Large intestine (tissue), 3 donors: ENCODE measurements around the gene TMEM61. TPM values are rescaled to one million over a fixed set of nuclear protein-coding genes. Genes with fewer than 3 reads are reported as not detected.

ENCODE experiments used
- DNase-seq, 2 donors: peaks; one replicate each; pipeline versions ENCODE4 v3.0.0 to v3.0.0-alpha.2; 2013
- H3K27ac ChIP-seq: one replicate; pipeline ENCODE4 v1.5.1; 2013; ENCODE audit warnings: low read length
- H3K27me3 ChIP-seq: 2 replicates; pipeline ENCODE4 v1.6.1; 2013; ENCODE audit warnings: low read length; ENCODE audit not compliant: control insufficient read depth, insufficient read depth
- H3K36me3 ChIP-seq: 2 replicates; pipeline ENCODE4 v1.6.1; 2013; ENCODE audit warnings: low read length; ENCODE audit not compliant: control insufficient read depth, insufficient read depth
- H3K4me1 ChIP-seq: one replicate; pipeline ENCODE4 v1.6.1; 2013; ENCODE audit warnings: low read length; ENCODE audit not compliant: control insufficient read depth, insufficient read depth
- H3K4me3 ChIP-seq: one replicate; pipeline ENCODE4 v1.5.1; 2013; ENCODE audit warnings: low read length
- H3K9me3 ChIP-seq: one replicate; pipeline ENCODE4 v1.6.1; 2013; ENCODE audit warnings: mild to moderate bottlenecking, low read depth, low read length, moderate library complexity; ENCODE audit not compliant: control insufficient read depth
- WGBS: methylation state at CpG from one replicate; pipeline ENCODE4 v1.1.5; 2013; ENCODE audit warnings: low lambda C conversion rate; ENCODE audit not compliant: insufficient coverage; 5-methylcytosine and 5-hydroxymethylcytosine counted together
- polyA plus RNA-seq: library from polyadenylated mRNA; unstranded; fragments of 120-200 nt; gene quantifications from one replicate; pipeline ENCODE4 v1.2.1, GENCODE V29; 2013

Gene TMEM61
- polyA plus RNA-seq, 1 donor: 2.8 TPM

DNA sequence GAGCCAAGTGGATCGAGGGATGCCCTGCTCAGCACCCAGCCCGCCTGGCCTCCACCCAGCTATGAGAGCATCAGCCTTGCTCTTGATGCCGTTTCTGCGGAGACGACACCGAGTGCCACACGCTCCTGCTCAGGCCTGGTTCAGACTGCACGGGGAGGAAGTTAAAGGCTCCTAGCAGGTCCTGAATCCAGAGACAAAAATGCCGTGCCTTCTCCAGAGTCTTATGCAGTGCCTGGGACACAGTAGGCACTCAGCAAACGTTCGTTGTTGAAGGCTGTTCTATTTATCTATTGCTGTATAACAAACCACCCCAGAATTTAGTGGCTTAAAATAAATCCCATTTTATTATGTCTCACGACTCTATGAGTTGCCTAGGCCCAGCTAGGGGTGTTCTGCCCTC is 11.5 kb downstream of the TMEM61 start:
- WGBS: no CpG with 5 or more reads among the region's 12 CpGs

DNA sequence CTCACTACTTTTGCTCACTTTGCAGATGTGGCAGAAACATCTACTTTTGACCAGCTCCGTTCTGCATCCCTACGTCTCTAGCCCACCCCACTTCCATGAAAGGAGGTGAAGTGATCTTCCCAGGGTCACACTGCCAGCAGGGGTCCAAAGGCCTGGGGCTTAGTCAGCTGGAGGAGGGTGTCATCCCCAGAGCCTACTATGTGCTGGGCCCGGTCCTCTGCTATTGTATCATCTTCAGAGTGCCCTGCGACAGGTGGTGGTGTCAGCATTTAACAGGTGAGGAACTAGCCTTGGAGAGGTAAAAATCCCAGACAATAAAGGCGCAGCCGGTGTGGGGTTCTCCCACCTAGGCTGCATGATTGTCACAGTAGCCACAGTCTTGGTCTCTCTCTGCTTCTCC is 12.7 kb downstream of the TMEM61 start:
- DNase-seq: no peak
- H3K4me3 ChIP-seq: no peak overlapping the region
- H3K27me3 ChIP-seq: peaks cover 35% of the 10 kb centered on the region
- H3K9me3 ChIP-seq: no peaks in the 10 kb centered on the region
- H3K4me1 ChIP-seq: no peaks in the 10 kb centered on the region
- WGBS: no CpG with 5 or more reads among the region's 6 CpGs
- no peak overlapping the region for H3K27ac ChIP-seq
- H3K36me3 ChIP-seq: no peaks in the 10 kb centered on the region

More for the DNA sequence above, 11.5 kb downstream of the TMEM61 start:
- Histone ChIP-seq H3K9me3 (no peaks in the 10 kb centered on the region), H3K27ac (no peak overlapping the region), H3K4me3 (no peak overlapping the region), H3K36me3 (no peaks in the 10 kb centered on the region), H3K4me1 (no peaks in the 10 kb centered on the region), H3K27me3 (peaks cover 23% of the 10 kb centered on the region)
- no peak for DNase-seq

GRCh38 chr1:54994355-54994990 is 14.0 kb downstream of the TMEM61 start:
- Histone ChIP-seq H3K9me3 (no peaks in the 10 kb centered on the region), H3K27me3 (peaks cover 36% of the 10 kb centered on the region), H3K4me1 (no peaks in the 10 kb centered on the region), H3K4me3 (no peak overlapping the region), H3K27ac (no peak overlapping the region), H3K36me3 (no peaks in the 10 kb centered on the region)
- no CpG with 5 or more reads among the region's 6 CpGs for WGBS
- DNase-seq: no peak

- no peak overlapping the region for H3K27ac ChIP-seq
- H3K36me3 ChIP-seq: no peaks in the 10 kb centered on the region
- H3K4me1 ChIP-seq: no peaks in the 10 kb centered on the region
- H3K27me3 ChIP-seq: peaks cover 36% of the 10 kb centered on the region
- 55% methylated on average over 2 of the region's 12 CpGs for WGBS
- no peak for DNase-seq
- no peak overlapping the region for H3K4me3 ChIP-seq
- H3K9me3 ChIP-seq: no peaks in the 10 kb centered on the region
These were observed 14.8 kb downstream of the TMEM61 start for GRCh38 chr1:54995013-54995760.

DNA sequence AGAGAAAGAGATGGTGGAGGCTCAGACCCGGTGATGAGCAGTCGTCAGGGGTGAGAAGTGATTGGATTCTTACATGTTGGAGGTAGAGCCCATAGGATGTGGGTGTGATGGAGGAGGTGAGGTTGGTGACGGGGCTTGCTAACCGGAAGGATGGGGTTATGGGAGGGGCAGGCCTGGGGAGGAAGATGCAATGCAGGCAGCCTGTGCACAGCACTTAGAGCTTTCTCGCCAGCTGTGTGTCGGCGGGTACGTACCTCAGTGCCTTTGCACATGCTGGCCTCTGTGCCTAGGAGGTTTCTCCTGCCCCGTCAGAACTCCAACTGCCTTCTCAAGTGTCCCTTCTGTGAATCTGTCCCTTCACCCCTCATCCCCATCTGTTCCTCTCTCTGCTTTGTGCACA is 15.4 kb downstream of the TMEM61 start:
- Histone ChIP-seq H3K27me3 (peaks cover 36% of the 10 kb centered on the region), H3K9me3 (no peaks in the 10 kb centered on the region), H3K4me1 (no peaks in the 10 kb centered on the region), H3K4me3 (no peak overlapping the region), H3K27ac (no peak overlapping the region), H3K36me3 (no peaks in the 10 kb centered on the region)
- no peak for DNase-seq
- WGBS: no CpG with 5 or more reads among the region's 9 CpGs

DNA sequence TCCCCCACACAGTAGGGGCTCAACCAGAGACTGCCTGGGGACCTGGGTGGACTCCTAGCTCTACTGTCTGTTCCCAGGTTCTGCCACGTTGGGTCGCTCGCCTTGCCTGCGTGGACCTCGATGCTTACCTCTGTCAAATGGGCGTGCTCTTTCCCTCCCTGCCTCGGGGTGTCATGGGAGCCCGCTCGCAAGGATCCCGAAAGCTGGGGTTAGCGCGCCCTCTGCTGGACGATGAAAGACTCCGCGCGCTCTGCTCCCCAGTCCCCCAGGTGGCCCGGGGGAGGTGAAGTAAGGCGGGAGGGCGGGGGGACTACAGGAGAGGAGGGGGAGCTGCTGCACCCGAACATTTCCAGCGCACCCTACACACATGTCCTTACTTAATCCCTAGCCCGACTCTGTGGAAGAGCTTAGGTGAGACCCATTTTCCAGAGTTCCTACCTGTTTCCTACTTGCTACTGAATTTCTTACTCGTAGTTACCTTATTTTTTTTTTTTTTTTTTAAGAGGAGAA is 16.0 kb downstream of the TMEM61 start:
- WGBS: no CpG with 5 or more reads among the region's 23 CpGs
- peak; percentile 64 to 65 for DNase-seq
- Histone ChIP-seq H3K4me1 (no peaks in the 10 kb centered on the region), H3K4me3 (peak overlapping the region; percentile 15), H3K27ac (no peak overlapping the region), H3K9me3 (no peaks in the 10 kb centered on the region), H3K27me3 (peaks cover 36% of the 10 kb centered on the region), H3K36me3 (no peaks in the 10 kb centered on the region)

GRCh38 chr1:54996869-54997710 is 16.7 kb downstream of the TMEM61 start:
- WGBS: no CpG with 5 or more reads among the region's 46 CpGs
- Histone ChIP-seq H3K27me3 (peaks cover 36% of the 10 kb centered on the region), H3K36me3 (no peaks in the 10 kb centered on the region), H3K4me1 (no peaks in the 10 kb centered on the region), H3K4me3 (peak overlapping the region; percentile 15), H3K27ac (no peak overlapping the region), H3K9me3 (no peaks in the 10 kb centered on the region)
- DNase-seq: peak in 1 of 2 donors; percentile 22

DNA sequence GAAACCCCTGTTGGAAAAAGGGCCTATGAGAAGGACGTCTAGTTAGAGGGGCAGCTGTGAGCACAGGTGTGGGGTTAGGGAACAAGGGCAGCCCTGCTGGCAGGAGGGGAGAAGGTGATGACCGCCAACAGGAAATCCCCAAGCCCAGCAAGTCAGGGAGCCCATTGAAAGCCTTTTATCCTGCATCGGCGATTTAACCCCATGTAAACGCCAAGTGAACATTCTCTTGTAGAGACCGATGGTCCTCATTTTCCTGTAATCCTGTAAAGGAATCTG is 17.2 kb downstream of the TMEM61 start:
- Histone ChIP-seq H3K27me3 (peaks cover 36% of the 10 kb centered on the region), H3K27ac (no peak overlapping the region), H3K9me3 (no peaks in the 10 kb centered on the region), H3K36me3 (no peaks in the 10 kb centered on the region), H3K4me1 (no peaks in the 10 kb centered on the region), H3K4me3 (no peak overlapping the region)
- DNase-seq: no peak
- WGBS: no CpG with 5 or more reads among the region's 6 CpGs

GRCh38 chr1:54998100-54998499 is 17.7 kb downstream of the TMEM61 start:
- Histone ChIP-seq H3K36me3 (no peaks in the 10 kb centered on the region), H3K4me1 (no peaks in the 10 kb centered on the region), H3K27me3 (peaks cover 36% of the 10 kb centered on the region), H3K9me3 (no peaks in the 10 kb centered on the region), H3K4me3 (no peak overlapping the region), H3K27ac (no peak overlapping the region)
- DNase-seq: no peak
- WGBS: no CpG with 5 or more reads among the region's 6 CpGs

DNA sequence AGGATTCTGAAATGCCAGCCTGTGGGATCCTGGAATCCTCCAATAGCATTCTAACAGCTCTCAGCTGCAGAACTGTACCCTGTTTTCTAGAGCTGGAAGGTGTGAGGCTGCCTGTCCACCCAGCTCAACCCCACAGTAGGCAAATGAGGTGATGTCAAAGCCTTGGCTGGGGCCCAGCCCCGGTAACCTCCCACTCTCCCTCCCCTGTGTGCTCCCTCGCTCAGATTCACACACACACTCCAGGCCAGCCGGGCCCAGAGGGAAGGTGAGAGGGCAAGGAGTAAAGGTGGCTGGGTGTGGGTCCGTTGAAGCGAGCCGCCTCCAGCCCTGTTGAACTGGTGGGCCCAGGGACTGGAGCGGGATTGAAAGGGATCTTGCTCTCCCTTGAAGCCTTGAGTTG is 18.2 kb downstream of the TMEM61 start, which contains the start of gene BSND:
Gene BSND (plus strand): TSS at position 257 of the 400 bp plus-strand sequence. CDS start 254 bp downstream, outside the sequence.
- DNase-seq: no peak
- no peaks in the 10 kb centered on the region for H3K4me1 ChIP-seq
- no peak within 1 kb of the TSS for H3K4me3 ChIP-seq
- no CpG with 5 or more reads among the region's 7 CpGs for WGBS
- no peak within 1 kb of the TSS for H3K27ac ChIP-seq
- H3K27me3 ChIP-seq: peaks cover 36% of the 10 kb centered on the region
- H3K36me3 ChIP-seq: no peaks in the 10 kb centered on the region
- H3K9me3 ChIP-seq: no peaks in the 10 kb centered on the region
